Hepatocyte (in vitro differentiated cells): ENCODE results near the gene ADAMTS4. TPM values are rescaled to one million over a fixed set of nuclear protein-coding genes. Genes with fewer than 3 reads are reported as not detected.

Experiments used
- DNase-seq: peaks from one replicate; pipeline ENCODE4 v3.0.0-alpha.2; 2016; ENCODE audit warnings: low spot score
- H2AFZ ChIP-seq: fragments of 200-600 bp; sonication (generic); 2 replicates; pipeline ENCODE4 v1.6.0; 2016; ENCODE audit warnings: antibody characterized with exemption, mild to moderate bottlenecking
- H3K27ac ChIP-seq: fragments of 200-600 bp; sonication (generic); 2 replicates; pipeline ENCODE4 v1.5.1; 2016; ENCODE audit warnings: mild to moderate bottlenecking
- H3K27me3 ChIP-seq: fragments of 200-600 bp; sonication (generic); 2 replicates; pipeline ENCODE4 v1.6.1; 2016
- H3K36me3 ChIP-seq: fragments of 200-600 bp; sonication (generic); replicated peaks from 2 replicates; pipeline ENCODE4 v1.5.1; 2016; ENCODE audit warnings: low read depth; ENCODE audit not compliant: insufficient read depth
- H3K4me1 ChIP-seq: fragments of 200-600 bp; sonication (generic); 2 replicates; pipeline ENCODE4 v1.5.1; 2016; ENCODE audit warnings: mild to moderate bottlenecking, moderate library complexity; ENCODE audit not compliant: insufficient read depth
- H3K4me2 ChIP-seq: fragments of 200-600 bp; sonication (generic); 2 replicates; pipeline ENCODE4 v1.6.0; 2016
- H3K4me3 ChIP-seq: fragments of 200-600 bp; sonication (generic); 2 replicates; pipeline ENCODE4 v1.5.1; 2016; ENCODE audit warnings: mild to moderate bottlenecking
- H3K79me2 ChIP-seq: fragments of 200-600 bp; sonication (generic); 2 replicates; pipeline ENCODE4 v1.6.0; 2017; ENCODE audit warnings: mild to moderate bottlenecking
- H3K9me2 ChIP-seq: fragments of 200-600 bp; sonication (generic); replicated peaks from 2 replicates; pipeline ENCODE4 v1.6.0; 2017; ENCODE audit warnings: mild to moderate bottlenecking; ENCODE audit not compliant: insufficient read depth
- H3K9me3 ChIP-seq: fragments of 200-600 bp; sonication (generic); 2 replicates; pipeline ENCODE4 v1.5.1; 2016; ENCODE audit warnings: low read depth, mild to moderate bottlenecking
- H4K20me1 ChIP-seq: fragments of 200-600 bp; sonication (generic); 2 replicates; pipeline ENCODE4 v1.6.0; 2016; ENCODE audit warnings: mild to moderate bottlenecking; ENCODE audit not compliant: insufficient read depth, poor library complexity, severe bottlenecking
- CTCF ChIP-seq: fragments of 200-600 bp; sonication (generic); IDR thresholded peaks from 2 replicates; pipeline ENCODE4 v1.5.1; 2016; ENCODE audit warnings: antibody characterized with exemption, mild to moderate bottlenecking; ENCODE audit not compliant: poor library complexity
- EZH2 ChIP-seq: fragments of 200-600 bp; sonication (generic); IDR thresholded peaks from 2 replicates; pipeline ENCODE4 v1.6.1; 2016; ENCODE audit warnings: antibody characterized with exemption, mild to moderate bottlenecking, borderline replicate concordance
- EZH2phosphoT487 ChIP-seq: fragments of 200-600 bp; sonication (generic); IDR thresholded peaks from one replicate; pipeline ENCODE4 v1.6.1; 2018; ENCODE audit warnings: antibody characterized with exemption, mild to moderate bottlenecking, low read depth, moderate library complexity; ENCODE audit not compliant: unreplicated experiment, severe bottlenecking
- WGBS: methylation state at CpG from one replicate; pipeline ENCODE4 v1.1.6; 2016; ENCODE audit warnings: low lambda C conversion rate; ENCODE audit errors: missing lambda C conversion rate; 5-methylcytosine and 5-hydroxymethylcytosine counted together
- polyA plus RNA-seq: library from polyadenylated mRNA; unstranded; fragments of >200 nt; fragmentation: Nextera tagmentation; extraction: Ambion mirVana; gene quantifications from 2 replicates; pipeline ENCODE4 v1.2.1, GENCODE V29; 2016
- total RNA-seq: library from RNA; depleted of rRNA; stranded (reverse); fragments of >200 nt; gene quantifications from 2 replicates; pipeline ENCODE4 v1.2.3, GENCODE V29; 2014

The ADAMTS4 gene
- total and polyA plus RNA-seq, 2 experiments from 2014 or later, result 2.3 to 6.1 TPM

GRCh38 chr1:161218301-161219077 is 19.6 kb upstream of the ADAMTS4 start:
- peaks cover 27% of the 10 kb centered on the region for H3K4me1 ChIP-seq

GRCh38 chr1:161217831-161218230 is 19.0 kb upstream of the ADAMTS4 start:
- no peaks in the 10 kb centered on the region for H4K20me1 ChIP-seq
- no peak overlapping the region for H3K4me2 ChIP-seq
- WGBS, result 78% methylated on average over 6 of the region's 6 CpGs
- H3K79me2 ChIP-seq, result no peaks in the 10 kb centered on the region
- H3K36me3 ChIP-seq, result peaks cover 7% of the 10 kb centered on the region
- H2AFZ ChIP-seq, result no peak overlapping the region
- no peaks in the 10 kb centered on the region for H3K27me3 ChIP-seq
- TF ChIP-seq EZH2 (no peak), CTCF (no peak), EZH2phosphoT487 (no peak)
- DNase-seq, result no peak
- H3K9me3 ChIP-seq, result no peaks in the 10 kb centered on the region
- H3K4me3 ChIP-seq, result no peak overlapping the region
- peaks cover 27% of the 10 kb centered on the region for H3K4me1 ChIP-seq
- H3K27ac ChIP-seq, result peak overlapping the region; percentile 93
- H3K9me2 ChIP-seq, result no peaks in the 10 kb centered on the region

More at GRCh38 chr1:161218301-161219077, 19.6 kb upstream of the ADAMTS4 start:
- no peaks in the 10 kb centered on the region for H3K9me2 ChIP-seq
- no peaks in the 10 kb centered on the region for H3K27me3 ChIP-seq
- TF ChIP-seq EZH2 (no peak), CTCF (no peak), EZH2phosphoT487 (no peak)
- H3K36me3 ChIP-seq, result peaks cover 3% of the 10 kb centered on the region
- no peak overlapping the region for H3K4me2 ChIP-seq
- WGBS, result 49% methylated on average over 7 of the region's 8 CpGs
- no peak overlapping the region for H3K4me3 ChIP-seq
- no peaks in the 10 kb centered on the region for H4K20me1 ChIP-seq
- DNase-seq, result no peak
- H3K79me2 ChIP-seq, result no peaks in the 10 kb centered on the region
- no peaks in the 10 kb centered on the region for H3K9me3 ChIP-seq
- peak overlapping the region; percentile 93 for H3K27ac ChIP-seq
- H2AFZ ChIP-seq, result no peak overlapping the region

- peak overlapping the region; percentile 93 for H3K27ac ChIP-seq
- no peaks in the 10 kb centered on the region for H3K9me3 ChIP-seq
- DNase-seq, result no peak
- peaks cover 7% of the 10 kb centered on the region for H3K36me3 ChIP-seq
- H3K4me1 ChIP-seq, result peaks cover 27% of the 10 kb centered on the region
- H2AFZ ChIP-seq, result peak overlapping the region; percentile 15
- no peak overlapping the region for H3K4me3 ChIP-seq
- no peak for TF ChIP-seq EZH2phosphoT487
- no peak for TF ChIP-seq EZH2
- TF ChIP-seq CTCF, result no peak
- H3K27me3 ChIP-seq, result no peaks in the 10 kb centered on the region
- peak overlapping the region; percentile 33 for H3K4me2 ChIP-seq
- H3K79me2 ChIP-seq, result no peaks in the 10 kb centered on the region
- no peaks in the 10 kb centered on the region for H4K20me1 ChIP-seq
- WGBS, result 63% methylated on average over 7 of the region's 7 CpGs
- no peaks in the 10 kb centered on the region for H3K9me2 ChIP-seq
Observed at GRCh38 chr1:161216945-161217712, 18.3 kb upstream of the ADAMTS4 start.
